ENCODE data around the gene TP63.

The TP63 gene

GRCh38 chr3:189685291-189685690 is 54.1 kb downstream of the TP63 start:
- Mint-ChIP-seq H3K4me3 (no peak overlapping the region), H3K4me1 (ENCODE audit: low read depth) (peaks cover 19% of the 10 kb centered on the region), H3K27ac (no peak overlapping the region), H3K9me3 (no peaks in the 10 kb centered on the region), H3K27me3 (no peaks in the 10 kb centered on the region), H3K36me3 (ENCODE audit: low read depth) (no peaks in the 10 kb centered on the region)

DNA sequence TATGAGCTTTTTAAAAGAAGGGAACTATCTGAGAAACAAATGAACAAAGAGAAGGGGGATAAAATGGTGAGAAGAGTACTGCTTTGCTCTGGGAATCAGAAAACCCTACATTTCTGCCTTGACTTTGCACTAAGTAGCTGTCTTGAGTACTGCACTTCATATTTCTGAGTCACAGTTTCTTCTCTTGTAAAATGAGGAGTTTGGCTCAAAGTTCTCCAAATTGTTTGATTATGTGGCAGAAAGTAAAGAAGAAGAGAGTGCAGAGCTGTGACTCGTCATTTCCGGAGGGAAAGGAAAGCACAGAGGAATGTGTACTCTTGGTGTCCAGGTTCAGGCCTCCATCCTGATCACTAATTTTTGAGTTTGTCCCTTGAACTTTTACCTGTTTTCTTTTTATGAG is 54.7 kb downstream of the TP63 start:
- H3K27me3 Mint-ChIP-seq, result no peaks in the 10 kb centered on the region
- H3K27ac Mint-ChIP-seq, result no peak overlapping the region

GRCh38 chr3:189687475-189687874 is 56.3 kb downstream of the TP63 start:
- H3K4me3 Mint-ChIP-seq, result no peak overlapping the region
- no peaks in the 10 kb centered on the region for H3K27me3 Mint-ChIP-seq
- no peak overlapping the region for H3K27ac Mint-ChIP-seq
- peaks cover 19% of the 10 kb centered on the region for H3K4me1 Mint-ChIP-seq (ENCODE audit: low read depth)
- no peaks in the 10 kb centered on the region for H3K9me3 Mint-ChIP-seq
- H3K36me3 Mint-ChIP-seq (ENCODE audit: low read depth), result no peaks in the 10 kb centered on the region

More for the DNA sequence above, 54.7 kb downstream of the TP63 start:
- no peaks in the 10 kb centered on the region for H3K36me3 Mint-ChIP-seq (ENCODE audit: low read depth)
- H3K4me3 Mint-ChIP-seq, result no peak overlapping the region
- H3K4me1 Mint-ChIP-seq (ENCODE audit: low read depth), result peaks cover 19% of the 10 kb centered on the region
- no peaks in the 10 kb centered on the region for H3K9me3 Mint-ChIP-seq

DNA sequence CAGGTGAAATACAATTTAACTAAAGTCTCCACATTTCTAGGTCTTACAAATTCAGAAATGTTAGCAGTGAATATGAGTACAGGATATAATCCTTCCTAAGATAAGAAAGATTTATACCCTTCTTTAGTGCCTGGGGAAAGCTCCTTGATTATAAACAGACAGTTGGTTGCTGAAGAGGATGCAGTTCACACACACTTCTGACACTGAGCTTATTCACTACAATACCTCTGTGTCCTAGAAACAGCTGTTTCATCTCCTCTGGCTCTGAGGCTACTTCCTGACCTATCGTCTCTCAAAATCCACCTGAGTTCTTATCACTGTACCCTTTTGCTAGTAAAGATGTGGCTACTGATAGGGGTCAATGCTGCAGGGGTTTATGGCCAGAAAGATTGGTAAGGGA is 57.1 kb downstream of the TP63 start:
- peaks cover 19% of the 10 kb centered on the region for H3K4me1 Mint-ChIP-seq (ENCODE audit: low read depth)
- no peaks in the 10 kb centered on the region for H3K36me3 Mint-ChIP-seq (ENCODE audit: low read depth)
- no peaks in the 10 kb centered on the region for H3K27me3 Mint-ChIP-seq
- H3K9me3 Mint-ChIP-seq, result no peaks in the 10 kb centered on the region
- H3K27ac Mint-ChIP-seq, result no peak overlapping the region
- H3K4me3 Mint-ChIP-seq, result no peak overlapping the region

- Mint-ChIP-seq H3K4me1 (ENCODE audit: low read depth) (peaks cover 13% of the 10 kb centered on the region), H3K36me3 (ENCODE audit: low read depth) (no peaks in the 10 kb centered on the region), H3K27me3 (no peaks in the 10 kb centered on the region), H3K4me3 (no peak overlapping the region), H3K9me3 (no peaks in the 10 kb centered on the region), H3K27ac (no peak overlapping the region)
Observed at GRCh38 chr3:189689625-189690024, 58.4 kb downstream of the TP63 start.

- Mint-ChIP-seq H3K4me3 (no peak overlapping the region), H3K27ac (no peak overlapping the region), H3K4me1 (ENCODE audit: low read depth) (peaks cover 9% of the 10 kb centered on the region), H3K9me3 (no peaks in the 10 kb centered on the region), H3K36me3 (ENCODE audit: low read depth) (no peaks in the 10 kb centered on the region), H3K27me3 (no peaks in the 10 kb centered on the region)
Observed at GRCh38 chr3:189690237-189690636, 59.0 kb downstream of the TP63 start.

- Mint-ChIP-seq H3K27me3 (no peaks in the 10 kb centered on the region), H3K27ac (no peak overlapping the region), H3K4me3 (no peak overlapping the region), H3K4me1 (ENCODE audit: low read depth) (peaks cover 6% of the 10 kb centered on the region), H3K36me3 (ENCODE audit: low read depth) (no peaks in the 10 kb centered on the region), H3K9me3 (no peaks in the 10 kb centered on the region)
Observed at GRCh38 chr3:189690672-189691071, 59.5 kb downstream of the TP63 start.

GRCh38 chr3:189695400-189695799 is 64.2 kb downstream of the TP63 start:
- Mint-ChIP-seq H3K36me3 (ENCODE audit: low read depth) (no peaks in the 10 kb centered on the region), H3K27ac (no peak overlapping the region), H3K27me3 (peaks cover 5% of the 10 kb centered on the region), H3K4me1 (ENCODE audit: low read depth) (no peaks in the 10 kb centered on the region), H3K4me3 (no peak overlapping the region), H3K9me3 (no peaks in the 10 kb centered on the region)

DNA sequence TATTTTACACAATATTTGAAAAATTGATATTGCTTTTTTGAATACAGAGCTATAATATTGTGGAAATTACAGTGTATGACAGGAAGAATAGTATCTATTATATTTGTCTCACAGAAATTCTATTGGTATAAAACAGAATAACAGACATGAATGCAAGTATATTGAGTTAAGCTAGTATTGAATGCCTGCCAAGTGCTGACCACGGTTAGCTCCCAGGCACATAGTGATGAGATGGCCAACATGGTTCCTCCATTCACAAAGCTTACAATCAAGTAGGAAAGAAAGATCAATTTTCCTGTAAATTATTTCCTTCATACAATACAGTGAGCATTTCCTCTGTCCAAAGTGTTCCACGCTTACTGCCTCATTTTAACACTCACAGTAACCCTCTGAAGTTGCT is 67.6 kb downstream of the TP63 start:
- no peaks in the 10 kb centered on the region for H3K4me1 Mint-ChIP-seq (ENCODE audit: low read depth)
- H3K36me3 Mint-ChIP-seq (ENCODE audit: low read depth), result no peaks in the 10 kb centered on the region
- H3K27ac Mint-ChIP-seq, result no peak overlapping the region
- H3K27me3 Mint-ChIP-seq, result peaks cover 5% of the 10 kb centered on the region
- H3K4me3 Mint-ChIP-seq, result no peak overlapping the region
- no peaks in the 10 kb centered on the region for H3K9me3 Mint-ChIP-seq

- H3K9me3 Mint-ChIP-seq, result no peaks in the 10 kb centered on the region
- peaks cover 5% of the 10 kb centered on the region for H3K27me3 Mint-ChIP-seq
- no peaks in the 10 kb centered on the region for H3K4me1 Mint-ChIP-seq (ENCODE audit: low read depth)
- no peak overlapping the region for H3K27ac Mint-ChIP-seq
- no peaks in the 10 kb centered on the region for H3K36me3 Mint-ChIP-seq (ENCODE audit: low read depth)
- H3K4me3 Mint-ChIP-seq, result no peak overlapping the region
Observed at GRCh38 chr3:189699885-189700284, 68.7 kb downstream of the TP63 start.

GRCh38 chr3:189702066-189702646 is 71.0 kb downstream of the TP63 start:
- H3K27ac Mint-ChIP-seq, result no peak overlapping the region
- H3K4me1 Mint-ChIP-seq (ENCODE audit: low read depth), result no peaks in the 10 kb centered on the region
- peaks cover 5% of the 10 kb centered on the region for H3K27me3 Mint-ChIP-seq
- H3K9me3 Mint-ChIP-seq, result no peaks in the 10 kb centered on the region
- H3K4me3 Mint-ChIP-seq, result no peak overlapping the region
- H3K36me3 Mint-ChIP-seq (ENCODE audit: low read depth), result no peaks in the 10 kb centered on the region

- Mint-ChIP-seq H3K27ac (no peak overlapping the region), H3K36me3 (ENCODE audit: low read depth) (no peaks in the 10 kb centered on the region), H3K4me3 (no peak overlapping the region), H3K27me3 (no peaks in the 10 kb centered on the region), H3K9me3 (no peaks in the 10 kb centered on the region), H3K4me1 (ENCODE audit: low read depth) (no peaks in the 10 kb centered on the region)
Observed at GRCh38 chr3:189703865-189704264, 72.7 kb downstream of the TP63 start.

DNA sequence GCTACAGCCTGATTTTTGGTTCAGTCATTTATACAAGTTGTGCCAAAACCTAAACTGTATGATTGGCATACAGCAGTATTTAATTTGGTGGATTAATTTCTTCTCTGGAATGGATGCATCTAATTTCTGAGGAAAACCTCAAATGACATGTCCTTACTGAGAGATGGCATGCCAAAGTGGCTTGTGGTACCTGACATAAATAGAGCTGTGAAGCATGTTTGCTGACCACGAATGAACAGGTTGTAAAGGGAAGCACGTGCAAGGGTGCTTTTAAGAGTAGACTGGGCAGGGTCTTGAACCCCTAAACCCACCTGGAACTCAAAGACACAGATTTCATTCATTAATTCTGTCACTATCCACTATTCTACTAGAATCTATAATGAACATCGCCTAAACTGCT is 77.2 kb downstream of the TP63 start:
- Mint-ChIP-seq H3K9me3 (no peaks in the 10 kb centered on the region), H3K27me3 (no peaks in the 10 kb centered on the region), H3K27ac (no peak overlapping the region), H3K36me3 (ENCODE audit: low read depth) (no peaks in the 10 kb centered on the region), H3K4me3 (no peak overlapping the region), H3K4me1 (ENCODE audit: low read depth) (no peaks in the 10 kb centered on the region)

- Mint-ChIP-seq H3K27ac (no peak overlapping the region), H3K4me3 (no peak overlapping the region), H3K4me1 (ENCODE audit: low read depth) (no peaks in the 10 kb centered on the region), H3K27me3 (no peaks in the 10 kb centered on the region), H3K9me3 (no peaks in the 10 kb centered on the region), H3K36me3 (ENCODE audit: low read depth) (no peaks in the 10 kb centered on the region)
Observed at GRCh38 chr3:189710620-189711402, 79.6 kb downstream of the TP63 start.

- Mint-ChIP-seq H3K27me3 (peaks cover under 1% of the 10 kb centered on the region), H3K4me1 (ENCODE audit: low read depth) (no peaks in the 10 kb centered on the region), H3K27ac (no peak overlapping the region), H3K36me3 (ENCODE audit: low read depth) (no peaks in the 10 kb centered on the region), H3K4me3 (no peak overlapping the region), H3K9me3 (no peaks in the 10 kb centered on the region)
Observed at GRCh38 chr3:189712906-189713483, 81.8 kb downstream of the TP63 start.

All from stimulated activated naive CD8-positive, alpha-beta T cell treated with anti-CD3 and anti-CD28 coated beads, Interleukin-15, Interleukin-2, amounts not matched to agents 100 ng/mL and 50 ng/mL, for 24 hours (primary cell).